SK-N-DZ (cell line): Measurements from ENCODE around the gene DCTN3. TPM values are rescaled to one million over a fixed set of nuclear protein-coding genes. Genes with fewer than 3 reads are reported as not detected.

ENCODE experiments used
- DNase-seq: peaks from one replicate; pipeline ENCODE4 v3.0.0-alpha.2; 2015; ENCODE audit warnings: low spot score
- polyA plus RNA-seq, 2 experiments: library from polyadenylated mRNA; depleted of rRNA; stranded (reverse); fragments of >200 nt; gene quantifications; 2 replicates each; pipeline ENCODE4 v1.2.3, GENCODE V29; 2014

Gene DCTN3
- polyA plus RNA-seq (2014; cell fraction: cytosol; rRNA removed), result 57.8 and 72.5 TPM in 2 replicates
- 49.2 and 57.7 TPM in 2 replicates for polyA plus RNA-seq (2014; cell fraction: nucleus; rRNA removed)

DNA sequence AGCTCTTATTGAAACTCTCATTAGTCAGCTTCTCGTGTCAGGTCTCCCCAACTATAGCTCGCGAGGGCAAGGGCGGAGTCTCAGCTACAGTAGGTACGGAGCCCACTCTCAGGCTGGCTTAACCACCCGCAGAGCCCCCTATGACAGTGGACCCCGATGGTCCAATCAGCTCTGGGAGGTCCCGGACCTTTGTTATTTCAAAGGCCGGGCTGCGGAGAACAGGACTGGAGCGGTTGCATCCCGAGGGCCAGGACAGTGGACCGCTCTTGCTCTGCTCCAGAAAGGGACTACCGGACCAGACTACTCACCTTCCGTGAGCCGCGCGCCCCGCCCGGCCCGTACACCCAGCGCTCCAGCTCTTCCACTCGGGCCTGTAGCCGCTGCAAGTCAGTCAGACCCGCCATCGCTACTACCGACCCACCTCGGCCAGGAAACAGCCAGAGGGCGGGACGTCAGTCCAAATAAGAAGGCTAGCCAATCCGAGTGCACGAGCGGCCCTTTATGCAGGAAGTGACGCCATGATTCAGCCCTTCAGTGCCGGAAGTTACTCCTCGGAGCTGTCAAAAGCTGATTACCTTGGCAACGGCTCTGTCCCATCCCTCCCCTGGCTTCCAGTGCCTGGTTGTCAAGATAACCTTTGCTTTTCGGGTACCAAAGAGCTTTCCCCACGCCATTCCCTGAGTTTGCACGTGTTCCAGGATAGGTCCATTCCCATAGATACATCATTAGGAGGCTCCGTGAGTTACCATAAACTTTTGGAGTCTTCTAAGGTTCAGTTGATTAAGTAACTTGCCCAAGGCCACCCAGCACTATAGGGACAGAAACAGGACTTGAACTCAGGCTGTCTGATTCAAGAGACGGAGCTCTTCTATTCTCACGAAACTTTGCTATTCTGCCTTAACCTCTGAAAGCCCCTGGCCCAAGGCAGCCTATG lies at the start of gene DCTN3:
Gene DCTN3, minus strand, starts transcription at position 435 of the 934 bp plus-strand sequence. Its CDS starts 31 bp downstream, at position 404.
- peak; percentile 95 for DNase-seq

DNA sequence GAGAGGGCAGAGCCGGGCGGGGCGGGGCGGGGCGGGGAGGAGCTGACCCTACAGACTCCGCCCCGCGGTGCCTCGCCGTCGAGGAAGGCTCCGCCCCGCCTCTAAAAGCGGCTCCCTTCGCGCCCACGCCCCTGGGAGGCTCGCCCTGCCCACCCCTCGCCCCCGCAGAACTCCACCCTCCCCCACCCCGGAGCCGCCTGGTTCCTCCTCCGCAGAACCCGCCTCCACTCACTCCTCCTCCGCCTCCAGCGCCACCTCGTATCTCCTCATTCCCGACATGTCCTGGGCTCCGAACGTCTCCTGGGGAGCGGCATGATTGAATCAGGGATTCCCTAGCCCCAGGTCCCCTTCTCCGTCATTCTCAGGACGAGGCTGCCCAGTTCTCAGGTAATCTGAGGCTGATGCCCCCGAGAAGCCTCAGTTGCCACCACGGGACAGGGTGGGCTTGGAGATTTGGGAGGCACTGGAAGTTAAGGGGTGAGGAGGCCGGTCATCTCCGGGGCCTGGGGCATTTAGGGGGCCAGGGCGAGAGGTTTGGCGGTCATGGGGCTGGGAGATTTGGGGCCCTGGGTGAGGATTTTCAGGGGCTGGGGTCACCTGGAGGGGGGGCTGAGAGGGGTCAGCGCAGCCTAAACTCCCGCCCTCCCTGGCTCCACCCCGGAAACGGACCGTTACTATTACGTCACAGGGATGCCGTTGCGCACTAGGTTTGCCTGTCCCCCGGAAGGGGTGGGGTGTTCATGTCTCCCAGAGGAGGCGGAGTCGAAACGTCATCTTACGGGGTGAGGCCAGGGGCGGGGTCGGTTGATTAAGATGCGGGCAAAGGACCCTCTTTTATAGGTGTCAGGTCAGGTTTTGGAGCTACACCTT lies 45.3 kb upstream of the DCTN3 start:
- peak; percentile 96 for DNase-seq

DNA sequence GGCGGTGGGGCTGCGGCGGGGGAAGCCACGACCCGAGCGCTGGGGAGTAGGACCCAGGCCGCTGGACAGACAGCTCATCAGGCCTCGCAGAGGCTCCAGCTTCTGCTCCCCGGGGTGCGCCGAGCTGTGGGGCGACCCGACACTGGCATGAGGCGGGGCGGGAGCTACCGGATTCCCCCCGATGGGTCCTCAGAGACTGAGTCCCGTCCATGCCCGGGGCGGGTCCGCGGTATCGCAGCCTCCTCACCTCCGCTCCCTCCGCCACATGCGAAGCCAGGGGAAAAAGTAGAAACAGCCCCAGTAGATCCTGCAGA lies 44.7 kb upstream of the DCTN3 start:
- no peak for DNase-seq

DNA sequence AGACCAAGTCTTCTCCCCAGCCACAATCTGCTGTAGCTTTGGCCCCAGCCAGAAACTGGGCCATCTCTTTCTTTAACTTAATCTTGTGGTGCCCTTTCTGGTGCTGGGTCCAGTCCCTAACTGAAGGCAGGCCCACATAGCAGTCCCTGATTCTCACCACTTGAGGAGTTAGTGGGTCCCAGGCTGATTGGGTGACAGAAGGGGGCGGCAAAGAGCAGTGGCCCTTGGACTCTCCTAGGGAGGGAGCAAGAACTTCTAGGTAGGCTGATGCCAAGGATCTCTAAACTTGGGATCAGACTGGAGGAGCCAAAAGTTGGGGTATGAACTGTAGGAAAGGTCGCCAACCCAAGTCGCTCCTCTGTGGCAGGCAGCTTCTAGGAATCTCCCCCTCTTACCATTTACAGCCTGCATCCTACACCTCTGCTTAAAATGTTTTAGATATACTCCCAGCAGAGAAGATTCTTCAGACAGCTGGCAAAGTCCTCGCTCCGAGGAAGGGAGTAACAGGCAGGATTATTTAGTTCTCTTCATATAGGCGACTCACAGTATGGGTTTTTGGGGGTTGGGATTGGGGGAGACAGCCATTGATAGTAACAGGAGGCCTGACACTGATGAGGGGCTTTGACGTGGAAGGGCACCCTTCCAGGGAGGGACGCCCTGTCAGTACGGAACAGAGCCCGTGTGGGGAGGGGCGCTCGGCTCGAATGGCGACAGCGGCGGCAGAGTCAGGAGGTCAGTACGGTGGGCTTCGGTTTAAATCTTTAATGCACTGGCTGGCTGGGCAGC lies 44.2 kb upstream of the DCTN3 start:
- DNase-seq, result peak; percentile 76

DNA sequence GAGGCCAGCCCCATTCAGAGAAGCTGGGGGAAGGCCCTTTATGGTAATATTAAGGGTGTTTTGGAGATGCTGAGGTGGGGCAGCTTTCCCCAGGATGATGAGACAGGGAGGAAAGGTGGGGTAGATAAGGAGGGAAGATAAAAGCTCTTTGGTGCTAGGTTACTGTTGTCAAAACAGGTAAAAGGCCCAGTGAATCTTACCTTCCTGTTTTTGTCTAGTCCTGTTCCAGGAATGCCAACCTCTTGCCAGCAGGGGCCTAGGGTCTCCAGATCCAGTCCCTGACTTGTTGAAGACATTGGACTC lies 43.0 kb upstream of the DCTN3 start:
- no peak for DNase-seq

GRCh38 chr9:34662526-34663302 lies 42.4 kb upstream of the DCTN3 start, which contains the start of gene CCL27:
Gene CCL27 (minus strand): TSS chr9:34662657. CDS start chr9:34662633, 24 bp downstream.
- DNase-seq, result no peak

GRCh38 chr9:34659592-34660253 lies 39.4 kb upstream of the DCTN3 start:
- DNase-seq, result no peak

- DNase-seq, result no peak
These were observed 38.2 kb upstream of the DCTN3 start for GRCh38 chr9:34658461-34658860.

DNA sequence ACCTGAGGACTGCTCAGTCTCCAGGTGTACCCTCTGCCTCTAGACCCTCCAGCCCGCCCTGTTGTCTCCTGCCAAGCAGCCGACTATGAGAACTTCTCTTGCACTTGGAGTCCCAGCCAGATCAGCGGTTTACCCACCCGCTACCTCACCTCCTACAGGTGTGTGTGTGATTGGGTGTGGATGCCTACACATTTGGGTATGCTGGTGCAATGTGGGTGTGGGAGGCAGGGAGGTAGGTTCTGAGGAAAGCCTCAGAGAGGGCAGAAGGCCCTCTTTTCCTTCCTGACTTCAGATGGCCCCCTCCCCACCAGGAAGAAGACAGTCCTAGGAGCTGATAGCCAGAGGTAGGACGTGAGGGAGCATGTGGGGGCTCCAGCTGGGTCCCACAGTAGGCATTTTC lies 36.7 kb upstream of the DCTN3 start:
- no peak for DNase-seq

DNA sequence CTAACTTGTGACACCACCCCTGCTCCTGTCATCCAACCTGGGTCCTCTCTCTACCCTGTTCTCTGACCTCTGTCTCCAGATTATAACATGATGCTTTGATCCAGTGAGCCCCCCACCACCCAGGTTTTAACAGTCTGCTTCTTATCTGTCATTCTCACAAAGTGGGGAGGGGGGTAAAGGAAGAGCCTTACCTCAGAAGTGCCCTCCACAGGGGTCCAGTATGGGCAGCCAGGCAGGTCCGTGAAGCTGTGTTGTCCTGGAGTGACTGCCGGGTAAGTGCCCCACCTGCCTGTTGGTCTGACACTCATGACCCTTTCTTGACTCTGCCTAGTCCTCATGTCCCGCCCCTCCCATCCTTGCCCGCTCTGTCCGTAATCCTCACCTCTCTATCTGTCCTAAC lies 35.1 kb upstream of the DCTN3 start:
- no peak for DNase-seq

GRCh38 chr9:34654323-34655051 lies 34.2 kb upstream of the DCTN3 start:
- DNase-seq, result peak; percentile 79

GRCh38 chr9:34653151-34654072 lies 33.1 kb upstream of the DCTN3 start:
- peak; percentile 73 for DNase-seq

DNA sequence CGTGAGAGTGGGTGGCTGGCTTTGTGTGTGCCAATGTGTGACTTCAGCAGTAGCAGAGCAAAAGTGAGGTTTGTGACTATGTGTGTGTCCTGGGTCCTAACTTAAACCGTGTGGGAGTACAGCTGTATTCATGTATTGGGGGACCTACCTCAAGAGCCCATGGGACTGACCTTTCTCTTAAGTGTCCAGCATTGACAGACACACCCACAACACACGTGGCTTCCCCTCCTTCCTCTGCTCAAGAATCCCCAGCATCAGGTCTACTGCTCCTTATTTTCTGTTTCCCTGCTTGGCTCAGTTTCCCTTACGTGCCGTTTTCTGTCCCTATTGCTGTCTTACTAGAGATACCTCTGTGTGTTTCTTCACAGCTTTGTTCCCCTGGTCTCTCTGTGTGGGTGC lies 32.3 kb upstream of the DCTN3 start:
- no peak for DNase-seq

GRCh38 chr9:34651876-34652601 lies 31.7 kb upstream of the DCTN3 start, which contains the start of gene IL11RA:
Gene IL11RA (plus strand): TSS chr9:34652185. CDS start chr9:34655218, 3,033 bp downstream.
- DNase-seq, result peak; percentile 87

GRCh38 chr9:34651321-34651720 lies 31.0 kb upstream of the DCTN3 start:
- DNase-seq, result no peak

DNA sequence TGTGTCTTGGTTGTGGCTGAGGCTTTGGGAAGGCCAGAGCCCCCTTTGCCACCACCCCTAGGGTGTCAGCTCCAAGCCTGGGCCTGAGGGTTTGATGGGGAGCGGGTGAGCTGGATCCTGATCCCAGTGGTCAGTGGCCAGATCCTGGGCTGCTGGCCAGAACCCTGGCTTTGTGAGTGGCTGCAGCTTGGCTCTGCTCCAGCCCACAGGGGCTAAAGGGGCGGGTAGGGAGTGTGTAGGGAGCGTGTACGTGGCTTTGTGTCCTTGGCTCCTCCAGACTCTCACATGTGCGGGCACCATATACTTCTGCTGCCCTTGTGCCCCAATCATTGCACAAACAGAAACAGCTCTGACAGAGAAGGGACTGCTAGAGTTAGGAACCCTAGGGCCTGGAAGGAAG lies 30.5 kb upstream of the DCTN3 start:
- DNase-seq, result no peak

GRCh38 chr9:34648673-34649072 lies 28.4 kb upstream of the DCTN3 start:
- DNase-seq, result no peak

GRCh38 chr9:34647651-34648050 lies 27.4 kb upstream of the DCTN3 start:
- no peak for DNase-seq
